GM21529 (cell line): ENCODE data around the gene C13orf46.

Experiments
- ATAC-seq: cut with Tn5 transposase; IDR thresholded peaks from one replicate; pipeline ENCODE4 v1.9.1; 2021; ENCODE audit not compliant: unreplicated experiment

C13orf46 gene

GRCh38 chr13:114010401-114011101 lies 36.7 kb upstream of the C13orf46 start:
- ATAC-seq, result no peak

GRCh38 chr13:114009590-114010400 lies 35.9 kb upstream of the C13orf46 start:
- no peak for ATAC-seq

- ATAC-seq, result no peak
Measured at GRCh38 chr13:114008964-114009589, 35.2 kb upstream of the C13orf46 start.

- ATAC-seq, result no peak
Measured at GRCh38 chr13:114007566-114007965, 33.7 kb upstream of the C13orf46 start.

GRCh38 chr13:114005206-114005724 lies 31.4 kb upstream of the C13orf46 start:
- no peak for ATAC-seq

GRCh38 chr13:114004420-114005205 lies 30.7 kb upstream of the C13orf46 start:
- ATAC-seq, result no peak

- ATAC-seq, result no peak
Measured at GRCh38 chr13:114002771-114003321, 29.0 kb upstream of the C13orf46 start.

- no peak for ATAC-seq
Measured at GRCh38 chr13:114002009-114002544, 28.2 kb upstream of the C13orf46 start.

GRCh38 chr13:114001331-114002008 lies 27.6 kb upstream of the C13orf46 start:
- ATAC-seq, result no peak

- no peak for ATAC-seq
Measured at GRCh38 chr13:114000151-114001040, 26.5 kb upstream of the C13orf46 start.

- ATAC-seq, result no peak
Measured at GRCh38 chr13:113999618-113999910, 25.7 kb upstream of the C13orf46 start.

GRCh38 chr13:113998781-113999617 lies 25.1 kb upstream of the C13orf46 start:
- ATAC-seq, result no peak

GRCh38 chr13:113997845-113998751 lies 24.2 kb upstream of the C13orf46 start:
- no peak for ATAC-seq

- no peak for ATAC-seq
Measured at GRCh38 chr13:113996912-113997745, 23.3 kb upstream of the C13orf46 start.

- ATAC-seq, result no peak
Measured at GRCh38 chr13:113996081-113996911, 22.4 kb upstream of the C13orf46 start.
